ENCODE results near the gene ACTG2. TPM values are rescaled to one million over a fixed set of nuclear protein-coding genes. Genes with fewer than 3 reads are reported as not detected.

The ACTG2 gene
- total and polyA plus RNA-seq, 10 of the 15 experiments (the other 5 are each of a cell fraction or from before 2014, with no cell fraction given), result 0.06 to 0.97 (median 0.12) TPM; not detected in 7

GRCh38 chr2:73914667-73915066 lies 21.9 kb downstream of the ACTG2 start (continued):
- no peak for TF ChIP-seq GATAD2B (conservative IDR thresholded peaks at IDR 0.05; ENCODE audit: low read depth)
- no peak for TF ChIP-seq E4F1 (IDR thresholded peaks at IDR 0.05; ENCODE audit: borderline replicate concordance, partially characterized antibody)
- TF ChIP-seq STAT3 (IDR thresholded peaks at IDR 0.05; ENCODE audit: low read depth, low read length), result no peak
- TF ChIP-seq MLLT1 (IDR thresholded peaks at IDR 0.05), result no peak

GRCh38 chr2:73915437-73915993 lies 22.7 kb downstream of the ACTG2 start:
- H4K20me1 ChIP-seq (ENCODE audit: control insufficient read depth, insufficient read depth), result no peaks in the 10 kb centered on the region
- ChIA-PET SMC1A (ENCODE audit: uncharacterized antibody, unreplicated experiment) (interaction anchor here (1.2 kb wide), 1 partner anchor 152 kb away, joined by 4 read pairs; no protein-coding TSS in a partner anchor), CTCF (no interaction called here), POLR2A (no interaction called here), RAD21 (ENCODE audit: unreplicated experiment) (no interaction called here)
- H3K9ac ChIP-seq (ENCODE audit: control insufficient read depth, insufficient read depth, low read length), result no peak overlapping the region
- no peak overlapping the region for H3K27ac ChIP-seq (ENCODE audit: control insufficient read depth, insufficient read depth)
- BruUV-seq (replicated peaks), result no TSS peak
- no peak for DNase-seq (ENCODE audit: low read depth, low spot score)
- no peaks in the 10 kb centered on the region for H3K27me3 ChIP-seq (replicated peaks in 1 of 2; ENCODE audit: control insufficient read depth in 2 of 2, insufficient read depth in 2 of 2, low read length in 1 of 2)
- in situ Hi-C loops (cut with MboI) (no loop called here), intact Hi-C loops (cut with micrococcal nuclease; ENCODE audit: unreplicated experiment) (no loop called here)
- H3K9me3 ChIP-seq (replicated peaks; ENCODE audit: control insufficient read depth, insufficient read depth, low read length), result no peaks in the 10 kb centered on the region
- H3K36me3 ChIP-seq (ENCODE audit: control insufficient read depth in 2 of 2, insufficient read depth in 2 of 2, low read length in 1 of 2), result no peaks in the 10 kb centered on the region
- peaks cover under 1% of the 10 kb centered on the region; the same call in 1 of the 2 replicates for H3K4me1 ChIP-seq (ENCODE audit: control insufficient read depth, insufficient read depth, low read length)
- no peak for FAIRE-seq
- no peak overlapping the region for H3K4me3 ChIP-seq
- WGBS (ENCODE audit: insufficient coverage, insufficient replicate concordance, low lambda C conversion rate, missing lambda C conversion rate), result 62% methylated on average over 4 of the region's 5 CpGs
- no peak for ATAC-seq
- no peak overlapping the region for H2AFZ ChIP-seq (ENCODE audit: control insufficient read depth, low read depth, low read length)
- H3K4me2 ChIP-seq (ENCODE audit: control insufficient read depth, insufficient read depth), result no peak overlapping the region
- no peaks in the 10 kb centered on the region for H3K79me2 ChIP-seq (ENCODE audit: control insufficient read depth, insufficient read depth, low read length)
- TF ChIP-seq MTA3 (IDR thresholded peaks at IDR 0.05; ENCODE audit: borderline replicate concordance, low read length) (no peak), MYB (IDR thresholded peaks at IDR 0.05; ENCODE audit: borderline replicate concordance, low read depth, low read length) (no peak), ZNF687 (IDR thresholded peaks at IDR 0.05) (no peak), CUX1 (IDR thresholded peaks at IDR 0.05; ENCODE audit: insufficient replicate concordance, low read depth, low read length) (no peak)
